ENCODE data around the gene SLC22A8.
"Not testable (repeated sequence)": the region's sequence is repeated elsewhere in the genome, so short reads cannot be mapped to it uniquely, and the experiment has no call there.

SLC22A8 gene

DNA sequence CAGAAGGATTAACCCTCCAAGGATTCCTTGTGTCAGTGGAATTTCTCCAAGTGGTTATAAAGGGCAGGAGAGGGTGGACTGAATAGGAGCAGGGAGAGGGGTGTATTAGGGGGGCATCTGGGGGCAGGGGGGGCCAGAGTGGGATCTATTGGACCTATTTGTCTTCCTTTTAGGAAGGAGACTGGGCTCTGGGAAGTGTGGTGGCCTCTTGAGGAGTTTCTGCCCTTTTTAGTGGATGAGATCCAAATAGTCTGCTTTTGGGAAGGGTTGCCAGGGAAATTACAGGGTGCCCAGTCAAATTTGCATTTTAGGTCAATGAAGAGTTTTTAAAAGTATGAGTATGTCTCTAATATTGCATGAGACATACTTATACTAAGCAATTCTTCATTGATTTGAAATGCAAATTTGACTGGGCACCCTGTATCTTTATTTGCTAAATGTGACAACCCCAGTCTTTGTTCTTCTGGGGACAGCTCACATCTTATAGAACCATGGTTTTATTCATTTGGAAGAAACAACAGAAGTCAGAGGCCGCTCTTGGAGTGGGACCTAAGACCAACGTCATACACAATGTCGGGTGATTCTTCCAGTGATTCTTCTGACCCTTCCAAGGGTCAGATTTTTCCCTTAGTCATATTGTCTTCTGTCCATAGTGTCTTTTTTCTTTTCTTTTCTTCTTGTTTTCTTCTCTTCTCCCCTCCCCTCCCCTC, 30.4 kb downstream of the SLC22A8 start:
- no peak for DNase-seq (ENCODE audit: low spot score)

DNA sequence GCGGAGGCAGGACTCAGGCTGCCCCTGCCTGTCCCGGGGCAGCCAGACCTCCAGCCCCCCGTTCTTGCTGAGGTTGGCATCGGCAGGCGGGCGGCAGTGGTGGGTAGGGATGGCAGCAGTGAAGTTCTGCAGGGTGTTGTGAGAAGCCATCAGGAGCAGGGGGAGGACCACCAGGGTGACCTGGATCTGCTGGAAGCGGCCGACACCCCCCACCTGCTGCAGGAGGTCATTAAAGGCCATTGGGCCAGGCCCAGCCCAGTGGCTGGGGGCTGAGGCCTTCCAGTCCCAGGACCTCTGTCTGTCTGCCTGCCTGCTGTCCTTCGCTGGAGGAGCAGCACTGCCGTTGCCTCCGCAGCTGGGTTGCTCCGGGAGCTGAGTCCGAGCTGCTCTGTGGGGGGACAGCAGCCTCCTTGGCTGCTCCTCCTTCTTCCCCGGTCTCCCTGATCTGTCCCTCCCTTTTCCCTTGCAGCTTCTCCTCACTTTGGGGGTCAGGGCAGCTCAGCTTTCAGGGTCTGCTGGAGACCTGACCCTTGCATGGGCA, 31.1 kb downstream of the SLC22A8 start, which contains the start of gene SLC22A6:
SLC22A6 (minus strand) TSS at position 517 of the 541 bp plus-strand sequence; CDS start at position 240, 277 bp downstream.
- no peak for DNase-seq (ENCODE audit: low spot score)

DNA sequence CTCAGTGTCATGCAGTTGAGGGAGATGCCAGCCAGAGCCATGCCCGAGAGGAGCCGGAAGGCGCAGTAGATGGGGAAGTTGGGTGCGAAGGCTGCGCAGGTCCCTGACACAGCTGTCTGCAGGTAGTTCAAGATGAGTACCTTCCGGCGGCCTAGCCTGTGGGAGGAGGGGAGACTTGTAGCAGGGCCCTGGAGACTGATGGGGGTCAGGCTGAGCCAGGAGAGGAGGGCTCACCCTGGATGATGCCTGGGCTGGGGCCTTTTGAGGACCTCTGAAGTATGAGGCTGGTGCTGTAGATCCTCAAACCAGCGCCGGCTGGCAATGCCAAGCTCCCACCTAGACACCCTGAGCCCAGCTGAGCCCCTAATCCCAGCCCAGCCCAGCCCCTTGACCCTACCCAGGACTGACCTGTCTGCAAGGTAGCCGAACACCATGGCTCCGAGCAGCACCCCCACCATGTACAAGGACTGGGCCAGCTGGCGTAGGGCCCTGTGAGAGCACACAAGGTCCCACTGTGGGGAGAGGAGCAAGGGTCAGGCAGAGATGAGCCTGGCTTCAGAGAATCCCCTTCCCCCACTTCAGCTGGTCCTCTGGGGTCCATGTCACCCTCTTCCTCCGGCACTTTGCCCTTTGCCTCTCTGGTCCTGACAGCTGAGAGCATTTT, 32.0 kb downstream of the SLC22A8 start:
- no peak for DNase-seq (ENCODE audit: low spot score)

DNA sequence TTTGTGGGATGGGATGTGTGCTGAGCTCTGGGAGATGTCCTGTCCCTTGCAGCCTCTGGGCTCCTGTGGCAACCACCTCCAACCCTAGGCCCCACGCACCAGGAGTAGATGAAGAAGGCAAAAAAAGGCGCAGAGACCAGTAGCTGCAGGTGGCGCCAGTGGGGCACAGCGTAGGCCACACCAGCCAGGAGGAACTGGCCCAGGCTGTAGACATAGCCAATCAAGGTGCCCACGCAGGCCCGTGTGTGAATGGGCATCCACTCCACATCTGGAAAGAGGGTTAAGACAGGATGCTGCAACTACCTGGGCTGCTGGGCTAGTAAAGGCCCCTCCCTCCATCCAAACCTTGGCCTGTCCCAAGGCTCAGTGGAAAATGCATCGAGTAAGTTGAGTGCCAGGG, 33.9 kb downstream of the SLC22A8 start:
- DNase-seq (ENCODE audit: low spot score): no peak

DNA sequence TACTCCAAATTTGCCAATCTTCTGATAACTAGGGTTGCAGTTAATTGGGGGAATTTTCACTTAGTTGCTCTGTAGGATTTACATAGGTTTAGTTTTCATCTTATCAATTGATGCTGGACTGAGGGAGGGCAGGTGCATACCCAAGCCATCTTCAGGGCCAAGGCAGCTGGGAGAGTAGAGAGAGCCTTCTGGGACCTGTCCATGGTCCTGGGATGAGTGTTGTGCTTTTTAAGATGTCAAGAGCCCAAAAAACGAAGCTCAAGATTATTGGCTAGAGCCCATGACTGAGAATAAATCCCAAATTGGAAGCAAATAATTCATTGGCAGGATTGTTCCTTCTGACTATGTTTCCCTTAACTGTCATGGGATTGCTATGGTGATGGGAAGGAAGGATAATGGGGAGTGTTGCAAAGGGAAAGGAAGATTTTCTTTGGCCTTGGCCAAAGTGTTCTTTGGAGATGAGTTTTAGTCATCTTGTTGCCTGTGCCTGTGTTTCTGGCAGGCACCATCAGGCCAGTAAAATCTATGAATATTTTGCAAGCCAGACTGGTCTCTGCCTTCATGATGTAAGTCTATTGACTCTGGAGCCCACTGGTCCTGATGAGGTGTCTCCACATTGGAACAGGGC, 35.4 kb downstream of the SLC22A8 start:
- DNase-seq (ENCODE audit: low spot score): no peak

DNA sequence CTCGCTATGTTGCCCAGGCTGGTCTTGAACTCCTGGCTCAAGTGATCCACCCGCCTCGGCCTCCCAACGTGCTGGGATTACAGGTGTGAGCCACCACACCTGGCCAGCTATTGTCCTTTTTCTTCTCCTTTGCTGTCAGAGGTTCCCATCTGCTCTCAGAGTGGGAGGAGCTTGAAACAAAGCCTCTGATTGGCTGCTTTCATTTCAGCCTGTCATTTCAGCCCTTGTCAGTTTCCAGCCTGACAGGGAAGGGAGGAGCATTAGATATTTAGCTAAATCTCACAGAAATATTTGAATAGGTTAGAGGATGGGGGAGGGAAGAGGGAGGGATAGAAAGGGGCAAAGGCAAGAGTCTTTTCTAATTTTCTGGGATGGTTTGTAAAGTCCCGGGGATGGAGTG, 39.5 kb downstream of the SLC22A8 start:
- DNase-seq (ENCODE audit: low spot score): no peak

DNA sequence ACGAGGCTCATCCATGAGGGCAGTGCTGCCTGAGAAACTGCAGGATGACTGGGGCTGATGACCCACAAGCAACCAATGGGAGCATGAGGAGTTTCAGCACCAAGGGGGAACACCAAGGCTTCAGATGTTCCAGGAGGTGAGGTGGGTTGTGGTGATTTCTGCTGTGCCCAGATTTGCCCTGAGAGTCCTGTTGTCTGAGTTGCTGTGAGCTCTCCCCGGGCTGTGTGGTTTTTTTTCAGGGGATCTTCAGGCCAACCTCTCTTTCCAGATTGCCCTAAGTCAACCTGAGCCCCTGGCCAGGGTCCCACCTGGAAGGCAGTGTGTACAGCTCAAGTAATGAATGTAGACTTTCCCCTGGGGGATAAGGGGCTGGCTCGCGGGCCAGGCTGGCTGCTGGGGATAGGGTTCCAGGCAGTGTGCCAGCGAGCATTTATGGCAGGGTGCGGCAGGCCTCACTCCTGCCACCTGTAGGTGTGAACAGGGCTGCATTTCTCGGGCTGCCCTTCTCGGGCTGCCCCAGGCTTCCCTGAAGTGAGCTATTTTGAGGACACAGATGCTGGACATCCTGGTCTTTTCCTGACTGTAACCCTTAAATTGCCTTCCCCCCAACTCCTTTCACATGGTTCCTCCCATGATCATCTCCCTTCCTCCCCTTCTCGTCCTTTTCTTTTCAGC, 40.7 kb downstream of the SLC22A8 start:
- no peak for DNase-seq (ENCODE audit: low spot score)

DNA sequence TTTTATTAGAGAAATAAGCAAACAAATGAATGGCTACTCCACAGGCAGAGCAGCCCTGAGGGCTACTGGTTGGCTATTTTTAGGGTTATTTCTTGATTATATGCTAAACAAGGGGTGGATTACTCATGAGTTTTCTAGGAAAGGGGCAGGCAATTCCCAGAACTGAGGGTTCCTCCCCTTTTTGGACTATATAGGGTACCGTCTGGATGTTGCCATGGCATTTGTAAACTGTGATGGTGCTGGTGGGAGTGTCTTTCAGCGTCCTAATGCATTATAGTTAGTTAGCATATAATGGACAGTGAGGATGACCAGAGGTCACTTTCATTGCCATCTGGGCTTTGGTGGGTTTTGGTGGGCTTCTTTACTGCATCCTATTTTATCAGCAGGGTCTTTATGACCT, 50.1 kb downstream of the SLC22A8 start:
- no peak for DNase-seq (ENCODE audit: low spot score)

DNA sequence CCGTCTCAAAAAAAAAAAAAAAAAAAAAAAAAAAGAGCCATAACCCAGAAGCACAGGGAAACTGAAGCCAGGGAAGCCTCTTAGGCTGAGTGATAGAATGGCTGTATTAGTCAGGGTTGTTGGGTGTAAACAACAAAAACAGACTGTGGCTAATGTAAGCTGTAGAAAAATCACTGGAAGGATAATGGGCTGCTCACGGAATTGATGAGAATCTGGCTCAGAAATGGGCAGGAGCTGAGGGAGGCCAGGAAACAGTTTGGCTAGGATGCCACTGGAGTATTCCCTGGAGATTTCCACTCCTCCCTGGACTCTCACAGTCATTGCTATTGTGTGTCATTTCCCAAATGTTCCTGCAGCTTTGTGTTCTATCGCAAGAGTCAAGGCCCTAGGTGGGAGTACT, 53.2 kb downstream of the SLC22A8 start:
- DNase-seq (ENCODE audit: low spot score): no peak

DNA sequence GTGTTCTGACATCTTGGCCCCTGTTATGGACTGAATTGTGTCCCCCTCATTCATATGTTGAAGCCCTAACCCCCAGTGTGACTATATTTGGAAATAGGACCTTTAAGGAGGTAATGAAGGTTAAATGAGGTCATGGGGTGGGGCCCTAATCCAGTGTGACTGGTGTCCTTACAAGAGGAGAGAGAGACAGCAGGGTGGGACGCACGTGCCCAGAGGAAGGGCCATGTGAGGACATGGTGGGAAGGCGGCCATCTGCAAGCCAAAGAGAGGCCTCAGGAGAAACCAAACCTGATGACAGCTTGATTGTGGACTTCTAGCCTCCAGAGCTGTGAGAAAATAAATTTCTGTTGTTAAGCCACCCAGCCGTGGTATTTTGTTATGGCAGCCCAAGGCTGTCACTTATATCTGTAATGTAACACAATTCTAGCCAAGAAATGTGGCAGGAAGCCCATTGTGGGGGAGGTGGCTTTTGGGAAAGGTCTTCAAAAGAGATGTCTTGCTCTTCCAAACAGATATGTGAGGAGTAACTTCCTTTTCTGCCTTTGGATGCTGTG, 54.5 kb downstream of the SLC22A8 start:
- DNase-seq (ENCODE audit: low spot score): no peak

DNA sequence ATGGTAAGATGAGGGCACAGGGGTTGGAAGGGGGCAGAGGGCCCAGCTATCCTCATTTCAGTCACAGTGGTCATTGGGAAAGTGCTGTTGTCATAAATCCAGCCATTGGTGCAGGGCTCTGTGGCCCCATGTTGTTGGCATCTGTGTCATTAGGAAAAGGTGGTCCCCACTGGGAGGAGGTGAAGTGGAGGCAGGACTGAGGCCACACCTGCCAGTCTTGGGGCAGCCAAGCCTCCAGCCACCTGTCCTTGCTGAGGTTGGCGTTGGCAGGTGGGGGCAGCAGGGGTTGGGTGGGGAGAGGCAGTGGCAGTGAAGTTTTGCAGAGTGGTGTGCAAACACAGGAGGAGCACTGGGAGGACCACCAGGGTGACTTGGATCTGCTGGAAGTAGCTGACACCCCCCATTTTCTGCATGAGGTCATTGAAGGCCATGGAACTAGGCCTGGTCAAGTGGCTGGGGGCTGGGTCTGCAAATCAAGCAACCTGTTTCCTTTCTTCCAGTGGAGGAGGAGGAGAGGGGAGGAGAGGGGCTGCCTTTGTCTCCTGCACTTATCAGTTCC, 56.1 kb downstream of the SLC22A8 start:
- no peak for DNase-seq (ENCODE audit: low spot score)

DNA sequence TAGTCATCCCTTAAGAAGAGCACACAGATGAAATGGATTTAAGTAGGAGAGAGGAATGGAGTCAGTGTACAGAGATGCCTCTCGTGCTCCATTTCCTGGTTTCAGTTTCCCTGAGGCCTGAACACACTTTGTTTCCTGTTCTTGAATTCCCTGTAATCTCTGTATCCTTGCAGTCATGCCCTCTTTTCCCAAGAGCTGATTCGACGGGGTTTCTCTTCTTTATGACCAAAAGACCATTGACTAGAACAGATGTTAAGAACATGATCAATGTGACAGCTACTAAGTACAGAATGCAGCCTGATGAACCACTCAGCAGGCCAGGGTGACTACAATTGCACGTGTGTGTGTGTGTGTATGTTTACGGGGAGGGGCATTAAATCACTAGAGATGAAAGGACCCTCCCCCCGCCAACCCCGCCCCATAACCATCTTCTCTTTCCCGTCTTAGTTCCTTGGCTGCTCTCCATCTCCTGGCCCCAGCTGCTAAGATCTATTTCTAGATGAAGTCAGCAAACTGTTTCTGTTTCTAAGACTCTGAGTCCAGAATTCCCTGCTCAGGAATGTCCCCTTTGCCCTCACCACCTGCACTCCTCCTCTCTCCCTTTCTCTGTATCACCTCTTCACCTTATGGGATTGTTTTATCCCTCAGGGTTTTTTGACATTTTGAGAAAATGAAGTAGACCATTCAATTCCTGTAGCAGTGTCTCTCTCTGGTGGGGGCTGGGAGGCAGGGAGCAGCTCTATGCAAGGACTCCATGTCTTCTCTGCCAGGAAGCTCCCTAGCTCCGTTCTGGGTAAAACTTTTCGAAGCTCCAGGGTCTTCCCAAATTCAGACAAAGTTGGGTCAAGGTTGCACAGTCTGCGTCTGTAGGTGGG, 56.9 kb downstream of the SLC22A8 start:
- DNase-seq (ENCODE audit: low spot score): no peak

DNA sequence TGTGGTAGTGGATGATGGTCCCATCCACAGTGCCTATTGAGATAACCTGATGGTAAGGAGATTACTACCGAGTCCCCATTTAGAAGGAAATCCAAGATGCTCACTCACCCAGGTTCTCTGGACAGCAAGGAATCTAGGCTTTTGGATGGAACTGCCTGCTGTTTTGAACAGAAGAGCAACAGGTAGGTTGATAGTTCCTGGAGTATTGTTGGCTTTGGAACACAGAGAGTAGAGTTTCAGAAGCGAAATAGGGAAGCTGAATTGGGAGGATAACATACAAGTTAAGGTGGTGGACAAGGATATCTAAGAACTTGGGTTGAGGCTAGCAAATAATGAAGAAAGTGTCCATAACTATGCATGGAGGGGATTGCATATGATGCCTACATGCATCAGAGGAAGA, 58.5 kb downstream of the SLC22A8 start:
- DNase-seq (ENCODE audit: low spot score): no peak

DNA sequence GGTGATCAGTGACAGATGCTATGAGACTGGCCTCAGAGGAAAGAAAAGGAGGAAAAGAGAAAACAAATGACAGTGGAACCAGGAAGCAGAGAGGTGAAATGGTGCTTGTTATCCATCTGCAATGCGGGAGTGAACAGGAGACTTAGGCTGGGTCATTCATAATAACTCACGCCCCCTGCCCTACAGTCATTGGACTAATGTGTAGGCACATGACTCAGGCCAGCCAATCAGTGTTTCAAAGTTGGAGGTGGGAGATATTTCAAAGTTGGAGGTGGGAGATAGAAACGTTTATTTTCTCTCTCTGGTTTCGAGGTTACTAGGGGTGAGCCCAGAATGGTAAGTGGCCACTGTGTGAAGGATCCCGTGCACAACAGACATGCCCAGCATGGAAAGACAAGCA, 61.2 kb downstream of the SLC22A8 start:
- DNase-seq (ENCODE audit: low spot score): no peak

DNA sequence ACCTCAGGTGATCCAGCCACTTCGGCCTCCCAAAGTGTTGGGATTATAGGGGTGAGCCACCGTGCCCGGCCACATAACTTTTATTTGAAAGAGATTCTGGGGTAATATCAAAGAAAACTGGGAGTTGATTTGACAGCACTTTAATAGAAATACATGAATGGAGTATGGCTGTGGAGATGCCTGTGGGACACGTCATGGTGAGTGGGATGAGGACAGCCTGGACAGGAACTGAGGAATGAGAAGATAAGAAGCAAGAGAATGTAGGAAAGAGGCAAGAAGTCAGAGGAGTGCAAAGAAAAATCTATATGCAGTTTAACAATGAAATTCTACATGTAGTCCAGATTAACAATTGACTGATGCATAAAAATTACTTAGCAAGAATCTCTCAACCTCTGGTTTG, 61.8 kb downstream of the SLC22A8 start:
- no peak for DNase-seq (ENCODE audit: low spot score)

DNA sequence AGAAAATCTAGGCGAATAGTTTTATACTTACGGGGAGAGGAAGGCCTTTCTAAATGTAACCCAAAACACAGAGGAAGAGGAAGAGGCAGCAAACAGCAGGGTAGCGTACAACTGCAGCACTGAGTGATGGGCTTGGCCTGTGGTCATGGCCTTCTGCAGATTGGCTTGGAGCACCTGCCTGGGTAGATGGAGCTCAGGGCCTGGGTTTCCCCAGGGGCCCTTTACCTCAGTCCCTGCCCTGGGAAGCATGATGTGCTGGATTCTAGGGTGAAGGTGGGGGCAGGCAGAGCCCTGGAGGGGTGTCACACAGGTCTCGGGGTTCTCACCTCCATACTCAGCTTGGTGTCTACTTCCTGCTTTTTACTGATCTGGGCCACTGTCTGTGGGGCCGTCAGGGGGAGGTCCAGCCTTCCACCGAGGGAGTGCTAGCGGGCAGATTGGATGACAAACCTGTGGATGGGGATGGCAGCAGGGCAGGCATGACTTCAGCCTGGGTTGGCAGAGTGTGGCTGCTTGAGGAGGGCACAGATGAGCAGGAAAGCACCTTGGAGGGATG, 66.8 kb downstream of the SLC22A8 start:
- no peak for DNase-seq (ENCODE audit: low spot score)

DNA sequence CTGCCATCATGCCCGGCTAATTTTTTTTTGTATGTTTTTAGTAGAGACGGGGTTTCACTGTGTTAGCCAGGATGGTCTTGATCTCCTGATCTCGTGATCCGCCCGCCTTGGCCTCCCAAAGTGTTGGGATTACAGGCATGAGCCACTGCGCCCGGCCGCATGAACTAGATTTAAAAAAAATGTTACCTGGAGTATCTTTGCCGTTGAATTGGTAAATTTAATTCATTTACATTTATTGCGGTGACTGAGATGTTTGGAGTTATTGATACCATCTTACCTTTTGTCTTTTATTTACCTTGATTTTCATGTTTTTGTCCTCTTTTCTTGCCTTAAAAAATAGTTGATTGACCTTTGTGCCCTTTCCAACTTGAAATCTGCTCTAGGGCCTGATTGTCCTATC, 70.1 kb downstream of the SLC22A8 start:
- DNase-seq (ENCODE audit: low spot score): not testable (repeated sequence)

All from CD4-positive, alpha-beta T cell treated with Interleukin-2 at 100 ng/mL for 4 hours (primary cell).